GM12801 (cell line): Measurements from ENCODE around the gene GSG1L.

Experiments used
- CTCF ChIP-seq: IDR thresholded peaks from one replicate; pipeline ENCODE4 v1.5.1; 2011; ENCODE audit warnings: control low read depth; ENCODE audit not compliant: insufficient read length; ENCODE audit errors: extremely low read depth

GSG1L gene

GRCh38 chr16:27867122-27868110 is 196.1 kb downstream of the GSG1L start:
- no peak for TF ChIP-seq CTCF

GRCh38 chr16:27863377-27863776 is 200.1 kb downstream of the GSG1L start:
- TF ChIP-seq CTCF: no peak

- no peak for TF ChIP-seq CTCF
These were observed 200.6 kb downstream of the GSG1L start for GRCh38 chr16:27862953-27863352.

- TF ChIP-seq CTCF: no peak
These were observed 203.4 kb downstream of the GSG1L start for GRCh38 chr16:27860091-27860490.

- TF ChIP-seq CTCF: no peak
These were observed 204.5 kb downstream of the GSG1L start for GRCh38 chr16:27859020-27859419.

- no peak for TF ChIP-seq CTCF
These were observed 209.9 kb downstream of the GSG1L start for GRCh38 chr16:27853651-27854050.

- TF ChIP-seq CTCF: no peak
These were observed 210.4 kb downstream of the GSG1L start for GRCh38 chr16:27853101-27853500.
